Spleen (tissue), 13 donors: ENCODE results near the gene SNX1. TPM values are rescaled to one million over a fixed set of nuclear protein-coding genes. Genes with fewer than 3 reads are reported as not detected.

ENCODE experiments used
- DNase-seq: peaks from one replicate; pipeline ENCODE4 v3.0.0-alpha.2; 2020
- H3K27ac ChIP-seq, 8 donors: fragments of 200-600 bp; sonication (generic) in 7 of 8; 1 replicate in 4 of 8; 2 replicates in 4 of 8; pipeline versions ENCODE4 v1.5.0 to v1.8.0; 2016 to 2021; ENCODE audit warnings: inconsistent platforms in 4 of 8, mild to moderate bottlenecking in 4 of 8, moderate library complexity in 1 of 8
- H3K27me3 ChIP-seq, 7 donors: fragments of 200-600 bp; sonication (generic) in 6 of 7; replicated peaks in 1 of 7; 1 replicate in 4 of 7; 2 replicates in 3 of 7; pipeline versions ENCODE4 v1.5.0 to v1.8.0; 2016 to 2021; ENCODE audit warnings: inconsistent platforms in 3 of 7, mild to moderate bottlenecking in 1 of 7
- H3K36me3 ChIP-seq, 6 donors: fragments of 200-600 bp; sonication (generic) in 5 of 6; 1 replicate in 4 of 6; 2 replicates in 2 of 6; pipeline versions ENCODE4 v1.5.0 to v1.8.0; 2016 to 2021; ENCODE audit warnings: inconsistent platforms in 2 of 6
- H3K4me1 ChIP-seq, 6 donors: fragments of 200-600 bp; sonication (generic) in 5 of 6; 1 replicate in 3 of 6; 2 replicates in 3 of 6; pipeline versions ENCODE4 v1.5.0 to v1.8.0; 2016 to 2021; ENCODE audit warnings: inconsistent platforms in 3 of 6
- H3K4me3 ChIP-seq, 8 donors: fragments of 200-600 bp; sonication (generic) in 7 of 8; 1 replicate in 4 of 8; 2 replicates in 4 of 8; pipeline versions ENCODE4 v1.5.0 to v1.8.0; 2016 to 2021; ENCODE audit warnings: inconsistent platforms in 4 of 8, mild to moderate bottlenecking in 4 of 8, moderate library complexity in 2 of 8
- H3K9me3 ChIP-seq, 8 donors: fragments of 200-600 bp; sonication (generic) in 7 of 8; 1 replicate in 4 of 8; 2 replicates in 4 of 8; pipeline versions ENCODE4 v1.5.0 to v1.8.0; 2016 to 2021; ENCODE audit warnings: inconsistent platforms in 4 of 8
- POLR2A ChIP-seq, 3 donors: fragments of 450-650 bp; IDR thresholded peaks; one replicate each; pipeline ENCODE4 v1.5.1; 2017; ENCODE audit warnings: antibody characterized with exemption in 3 of 3, mild to moderate bottlenecking in 1 of 3
- POLR2AphosphoS5 ChIP-seq, 3 donors: sonication (generic); formaldehyde crosslinking; IDR thresholded peaks; one replicate each; pipeline ENCODE4 v1.5.1; 2017; ENCODE audit warnings: antibody characterized with exemption in 3 of 3
- WGBS, 5 donors: extraction: QIAGEN DNeasy Blood & Tissue Kit in 3 of 5; methylation state at CpG; one replicate each; pipeline versions ENCODE4 v1.1.5 to v1.1.7; 2013 to 2018; 5-methylcytosine and 5-hydroxymethylcytosine counted together
- intact Hi-C: fragments of 100-400 bp; cut with DNase I; formaldehyde crosslinking; loops from one replicate; pipeline ENCODE4 v1.15.0; 2023; ENCODE audit warnings: low total_unique reads
- long read RNA-seq, 2 donors: transcript quantifications; one replicate each; lab custom pipeline, GENCODE V29; 2026
- polyA plus RNA-seq, 3 donors: library from polyadenylated mRNA; stranded (reverse); fragments of 200-250 nt; gene quantifications; one replicate each; pipeline ENCODE4 v1.2.1, GENCODE V29; 2013
- total RNA-seq, 7 donors: library from RNA; depleted of rRNA in 3 of 7; stranded (reverse); fragments of >200 nt in 3 of 7; fragmentation: NEBNext Ultra II Directional in 4 of 7; extraction: Animal tissue kit (Norgen Biotek cat#: 25700) in 4 of 7; gene quantifications; one replicate each; pipeline versions ENCODE4 v1.1.0 to v1.2.1, GENCODE V29; 2016 to 2021
- TF ChIP-seq, protein P1 (sequence below), 11 experiments: fragments of 200-600 bp in 7 of 11; fragments of 450-650 bp in 4 of 11; sonication (generic) in 4 of 11; IDR thresholded peaks in 8 of 11; conservative IDR thresholded peaks in 3 of 11; 1 replicate in 7 of 11; 2 replicates in 4 of 11; pipeline versions ENCODE4 v1.4.0 to v1.8.0; 2016 to 2021; ENCODE audit warnings: antibody characterized with exemption in 11 of 11, inconsistent platforms in 4 of 11, mild to moderate bottlenecking in 1 of 11
- donor health status: healthy with polysubstance abuse.
- donor health status: DM: no; HTN: no; CAD: no; lungs with moderate emphysema.
- donor health status: DM: no; HTN: no; CAD: no.
- donor health status: Bipolar disorder and iron deficiency.
- donor health status: healthy.
- donor health status: DM: no; HTN: no; CAD: no.
- donor health status: DM: yes; HTN: yes; CAD: no.

The SNX1 gene, protein sequence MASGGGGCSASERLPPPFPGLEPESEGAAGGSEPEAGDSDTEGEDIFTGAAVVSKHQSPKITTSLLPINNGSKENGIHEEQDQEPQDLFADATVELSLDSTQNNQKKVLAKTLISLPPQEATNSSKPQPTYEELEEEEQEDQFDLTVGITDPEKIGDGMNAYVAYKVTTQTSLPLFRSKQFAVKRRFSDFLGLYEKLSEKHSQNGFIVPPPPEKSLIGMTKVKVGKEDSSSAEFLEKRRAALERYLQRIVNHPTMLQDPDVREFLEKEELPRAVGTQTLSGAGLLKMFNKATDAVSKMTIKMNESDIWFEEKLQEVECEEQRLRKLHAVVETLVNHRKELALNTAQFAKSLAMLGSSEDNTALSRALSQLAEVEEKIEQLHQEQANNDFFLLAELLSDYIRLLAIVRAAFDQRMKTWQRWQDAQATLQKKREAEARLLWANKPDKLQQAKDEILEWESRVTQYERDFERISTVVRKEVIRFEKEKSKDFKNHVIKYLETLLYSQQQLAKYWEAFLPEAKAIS
- total RNA-seq: 100 to 1,000 TPM in 6 of 7 donors, 10 to 100 TPM in 1; 99.9 to 161 (median 134) TPM
- polyA plus RNA-seq: 10 to 100 TPM; 45.5 to 73.7 (median 58.0) TPM
- long read RNA-seq, donor 1, transcript SNX1-208 (15 exons, 1,971 nt): major isoform, 20 of 34 reads
- long read RNA-seq, donor 1, partial matches to known transcripts: 13 of 34 reads
- long read RNA-seq, donor 1, other reads (novel, unspliced or antisense): 0 of 34 reads
- long read RNA-seq, donor 2, transcript SNX1-208 (15 exons, 1,971 nt): major isoform, 19 of 30 reads
- long read RNA-seq, donor 2, partial matches to known transcripts: 9 of 30 reads
- long read RNA-seq, donor 2, other reads (novel, unspliced or antisense): 0 of 30 reads

DNA sequence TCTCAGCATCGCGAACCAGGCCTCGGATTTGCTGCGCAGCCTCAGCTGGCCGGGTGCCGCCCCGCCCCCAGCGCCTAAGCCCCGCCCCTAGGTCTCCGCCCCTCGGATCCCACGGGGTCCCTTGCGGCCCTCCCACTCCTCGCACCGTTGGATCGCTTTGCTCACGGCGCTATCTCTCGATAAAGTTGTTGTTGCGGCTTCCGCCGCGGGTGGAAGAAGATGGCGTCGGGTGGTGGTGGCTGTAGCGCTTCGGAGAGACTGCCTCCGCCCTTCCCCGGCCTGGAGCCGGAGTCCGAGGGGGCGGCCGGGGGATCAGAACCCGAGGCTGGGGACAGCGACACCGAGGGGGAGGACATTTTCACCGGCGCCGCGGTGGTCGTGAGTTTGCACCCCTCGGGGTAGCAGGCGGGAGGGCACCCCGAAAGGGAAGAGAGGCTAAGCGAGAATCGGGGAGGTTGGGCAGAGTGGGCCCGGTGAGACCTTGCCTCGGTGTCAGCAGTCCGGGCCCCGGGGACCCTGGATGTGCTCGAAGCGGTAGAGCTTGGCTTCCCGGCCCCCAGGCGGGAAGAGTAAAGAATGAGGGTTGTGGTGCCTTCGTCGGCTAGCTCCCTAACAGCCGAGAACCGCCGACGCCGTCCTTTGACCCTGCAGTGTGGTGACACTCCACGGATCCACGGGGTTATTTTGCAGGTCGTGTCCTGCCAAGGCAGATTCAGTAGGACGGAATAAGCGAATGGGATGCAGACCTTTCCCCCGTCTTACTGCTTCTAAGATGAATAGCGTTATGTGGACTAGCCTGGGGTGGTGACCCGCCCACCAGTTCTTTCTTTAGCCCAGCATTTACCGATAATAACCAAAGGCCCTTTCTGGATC, at the start of gene SNX1:
Gene SNX1, plus strand, starts transcription at position 188 of the 873 bp plus-strand sequence. Its CDS starts 32 bp downstream, at position 220.
- TF ChIP-seq POLR2A (IDR thresholded peaks at IDR 0.05) (peak; percentile 85 to 92 (median 89)), POLR2AphosphoS5 (IDR thresholded peaks at IDR 0.05) (peak; percentile 99 to 100 (median 99))
- TF ChIP-seq, protein P1, sequence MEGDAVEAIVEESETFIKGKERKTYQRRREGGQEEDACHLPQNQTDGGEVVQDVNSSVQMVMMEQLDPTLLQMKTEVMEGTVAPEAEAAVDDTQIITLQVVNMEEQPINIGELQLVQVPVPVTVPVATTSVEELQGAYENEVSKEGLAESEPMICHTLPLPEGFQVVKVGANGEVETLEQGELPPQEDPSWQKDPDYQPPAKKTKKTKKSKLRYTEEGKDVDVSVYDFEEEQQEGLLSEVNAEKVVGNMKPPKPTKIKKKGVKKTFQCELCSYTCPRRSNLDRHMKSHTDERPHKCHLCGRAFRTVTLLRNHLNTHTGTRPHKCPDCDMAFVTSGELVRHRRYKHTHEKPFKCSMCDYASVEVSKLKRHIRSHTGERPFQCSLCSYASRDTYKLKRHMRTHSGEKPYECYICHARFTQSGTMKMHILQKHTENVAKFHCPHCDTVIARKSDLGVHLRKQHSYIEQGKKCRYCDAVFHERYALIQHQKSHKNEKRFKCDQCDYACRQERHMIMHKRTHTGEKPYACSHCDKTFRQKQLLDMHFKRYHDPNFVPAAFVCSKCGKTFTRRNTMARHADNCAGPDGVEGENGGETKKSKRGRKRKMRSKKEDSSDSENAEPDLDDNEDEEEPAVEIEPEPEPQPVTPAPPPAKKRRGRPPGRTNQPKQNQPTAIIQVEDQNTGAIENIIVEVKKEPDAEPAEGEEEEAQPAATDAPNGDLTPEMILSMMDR (IDR thresholded peaks at IDR 0.05 in 8 of 11, conservative IDR thresholded peaks at IDR 0.05 in 3 of 11): peak in 9 of 11 experiments; percentile 12 to 49 (median 30)
- 0% methylated on average over 39 to 70 of the region's 70 CpGs for WGBS, 5 donors
- DNase-seq: peak; percentile 98
- peak within 1 kb of the TSS; percentile 85 to 99 (median 92) for H3K4me3 ChIP-seq
- peak within 1 kb of the TSS; percentile 76 to 97 (median 92) for H3K27ac ChIP-seq
- no peaks in the 10 kb centered on the region for H3K9me3 ChIP-seq
- H3K27me3 ChIP-seq: no peaks in the 10 kb centered on the region
- H3K36me3 ChIP-seq: peaks cover 0 to 6% (median 0%) of the 10 kb centered on the region in 6 donors
- intact Hi-C loops: no loop called here
- H3K4me1 ChIP-seq: peaks cover 52 to 89% (median 84%) of the 10 kb centered on the region in 6 donors

DNA sequence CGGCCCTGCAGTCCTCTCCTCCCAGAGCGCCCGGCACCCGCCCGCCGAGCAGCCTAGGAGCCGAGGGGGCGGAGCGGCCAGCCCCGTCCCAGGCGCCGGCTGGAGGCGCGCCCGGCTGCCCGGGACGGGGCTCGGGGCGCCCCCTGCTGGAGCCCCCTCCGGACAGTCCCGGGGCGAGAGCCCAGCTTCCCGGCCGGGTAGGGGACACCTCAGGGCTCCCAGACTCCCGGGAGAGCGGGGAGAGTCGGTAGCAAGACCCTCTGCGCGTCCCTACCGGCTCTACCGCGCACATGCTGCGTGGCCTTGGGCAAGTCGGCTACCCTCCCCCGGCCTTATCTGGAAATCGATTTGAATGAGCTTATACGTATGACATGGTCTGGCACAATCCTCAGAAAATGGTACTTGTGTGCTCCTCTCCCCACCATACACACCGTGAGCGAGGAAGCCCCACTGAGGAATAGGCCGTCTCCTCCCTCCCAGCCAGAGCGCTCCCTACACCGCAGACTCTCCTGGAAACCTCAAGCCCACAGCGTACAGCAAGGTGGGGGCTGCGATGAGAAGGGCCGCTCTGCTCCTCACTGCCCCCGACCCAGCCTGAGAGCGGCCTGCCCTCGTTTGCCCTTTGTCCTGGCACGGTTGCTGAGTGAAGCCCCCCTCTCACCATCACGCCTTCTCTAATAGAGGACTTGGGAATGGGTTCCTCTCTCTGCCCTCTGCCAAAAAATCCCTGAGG, 49.2 kb upstream of the SNX1 start, which contains the start of gene DAPK2:
Gene DAPK2, minus strand, starts transcription at position 65 of the 733 bp plus-strand sequence. CDS start 6,224 bp downstream, outside the sequence.
- peak; percentile 93 for DNase-seq
- peak within 1 kb of the TSS; percentile 40 to 90 (median 64) for H3K27ac ChIP-seq
- peaks cover 24 to 89% (median 60%) of the 10 kb centered on the region in 6 donors for H3K4me1 ChIP-seq
- H3K27me3 ChIP-seq: no peaks in the 10 kb centered on the region
- WGBS, 5 donors: 8 to 41% (median 8%) methylated on average over 13 to 50 of the region's 50 CpGs
- H3K36me3 ChIP-seq: no peaks in the 10 kb centered on the region
- TF ChIP-seq, protein P1 (IDR thresholded peaks at IDR 0.05 in 8 of 11, conservative IDR thresholded peaks at IDR 0.05 in 3 of 11): peak; percentile 20 to 91 (median 82)
- peak in 2 of 3 donors; percentile 35 to 42 for TF ChIP-seq POLR2AphosphoS5 (IDR thresholded peaks at IDR 0.05)
- no peak for TF ChIP-seq POLR2A (IDR thresholded peaks at IDR 0.05)
- intact Hi-C loops: loop anchor here (10.0 kb wide), 1 partner anchor 212 kb away; the partner anchor contains the start of gene HERC1
- no peaks in the 10 kb centered on the region for H3K9me3 ChIP-seq
- H3K4me3 ChIP-seq: peak within 1 kb of the TSS; percentile 40 to 71 (median 55)

DNA sequence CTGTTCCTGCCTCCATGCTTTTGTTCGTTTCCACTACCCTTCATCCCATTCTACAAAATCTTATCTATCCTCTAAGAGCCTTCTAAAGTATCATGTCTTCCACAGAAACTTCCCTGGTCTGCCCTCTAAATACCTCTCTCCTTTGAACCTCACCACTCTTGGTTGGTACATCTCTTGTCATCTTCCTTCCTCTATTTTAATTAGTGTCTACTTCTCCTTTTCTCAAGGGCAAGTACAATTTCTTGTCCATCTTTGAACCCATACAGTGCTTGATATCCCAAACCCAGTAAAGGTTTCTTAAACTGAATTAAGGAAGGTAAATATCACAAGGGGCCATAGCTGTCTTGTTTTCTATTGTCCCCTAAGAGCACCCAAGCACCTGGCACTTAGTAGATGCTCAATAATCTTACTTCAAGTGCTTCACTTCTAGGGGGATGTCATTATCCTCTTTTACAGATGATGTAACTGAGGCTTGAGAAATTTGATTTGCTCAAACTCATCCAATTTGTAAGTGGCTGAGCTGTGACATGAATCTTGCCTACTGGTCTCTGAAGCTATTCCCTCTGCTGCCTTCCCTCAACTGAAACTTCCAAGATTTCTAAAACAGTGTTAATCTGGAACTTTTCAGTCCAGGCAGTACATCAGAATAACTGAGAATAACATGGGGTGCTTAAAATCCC, 46.9 kb upstream of the SNX1 start:
- H3K36me3 ChIP-seq: no peaks in the 10 kb centered on the region
- intact Hi-C loops: loop anchor here (10.0 kb wide), 1 partner anchor 214 kb away; the partner anchor contains the start of gene HERC1
- WGBS, 5 donors: 56 to 81% (median 66%) methylated on average over 1 of the region's 1 CpG
- DNase-seq: no peak
- H3K4me3 ChIP-seq: peak overlapping the region in 1 of 8 donors; percentile 35
- peak overlapping the region in 7 of 8 donors; percentile 25 to 90 (median 60) for H3K27ac ChIP-seq
- no peaks in the 10 kb centered on the region for H3K9me3 ChIP-seq
- TF ChIP-seq, protein P1 (IDR thresholded peaks at IDR 0.05 in 8 of 11, conservative IDR thresholded peaks at IDR 0.05 in 3 of 11): no peak
- TF ChIP-seq POLR2A (IDR thresholded peaks at IDR 0.05): no peak
- no peak for TF ChIP-seq POLR2AphosphoS5 (IDR thresholded peaks at IDR 0.05)
- H3K4me1 ChIP-seq: peaks cover 24 to 70% (median 56%) of the 10 kb centered on the region in 6 donors
- H3K27me3 ChIP-seq: no peaks in the 10 kb centered on the region
